ENCODE measurements around the gene PTPRU.
"Not testable (repeated sequence)": the region's sequence is repeated elsewhere in the genome, so short reads cannot be mapped to it uniquely, and the experiment has no call there.

The PTPRU gene

DNA sequence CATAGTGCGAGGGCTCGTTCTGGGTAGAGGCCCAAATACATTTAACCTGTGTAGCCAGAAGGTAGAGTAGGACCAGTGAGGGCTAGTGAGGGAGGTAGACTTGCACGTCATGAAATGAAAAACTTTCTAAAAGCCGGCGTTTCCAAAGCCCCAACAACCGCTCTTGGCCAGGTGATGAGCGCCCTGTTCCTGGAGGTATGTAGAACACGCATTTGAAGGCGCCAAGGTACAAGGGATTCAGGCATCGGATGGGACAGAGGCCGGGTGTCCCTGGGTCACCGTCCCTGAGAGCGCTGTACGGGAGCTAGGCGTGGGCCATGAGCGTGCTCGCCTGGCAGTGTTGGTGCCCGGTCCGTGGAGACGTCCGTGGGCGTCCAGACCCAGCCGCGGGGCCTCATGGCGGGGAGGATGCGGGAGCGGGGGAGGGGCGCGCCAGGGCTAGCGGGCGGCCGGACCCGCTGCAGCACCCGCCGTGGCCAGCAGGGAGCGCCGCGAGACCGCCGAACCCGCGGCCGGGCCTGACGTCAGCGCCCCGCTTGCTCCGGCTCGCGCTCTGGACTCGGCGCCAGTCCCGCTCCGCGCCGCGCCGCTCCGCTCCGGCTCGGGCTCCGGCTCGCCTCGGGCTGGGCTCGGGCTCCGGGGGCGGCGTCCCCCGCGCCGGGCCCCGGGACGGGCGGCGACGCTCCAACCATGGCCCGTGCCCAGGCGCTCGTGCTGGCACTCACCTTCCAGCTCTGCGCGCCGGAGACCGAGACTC is at the start of gene PTPRU:
PTPRU (plus strand) TSS at position 568 of the 757 bp plus-strand sequence; CDS start at position 691, 123 bp downstream.
- DNase-seq = peak; percentile 73

GRCh38 chr1:29186707-29187106 is 49.6 kb upstream of the PTPRU start:
- no peak for DNase-seq

GRCh38 chr1:29190718-29191117 is 45.6 kb upstream of the PTPRU start:
- no peak for DNase-seq

GRCh38 chr1:29193879-29194455 is 42.4 kb upstream of the PTPRU start:
- no peak for DNase-seq

- DNase-seq = no peak
Observed at GRCh38 chr1:29195881-29196291, 40.4 kb upstream of the PTPRU start.

- DNase-seq = no peak
Observed at GRCh38 chr1:29196863-29197589, 39.3 kb upstream of the PTPRU start.

DNA sequence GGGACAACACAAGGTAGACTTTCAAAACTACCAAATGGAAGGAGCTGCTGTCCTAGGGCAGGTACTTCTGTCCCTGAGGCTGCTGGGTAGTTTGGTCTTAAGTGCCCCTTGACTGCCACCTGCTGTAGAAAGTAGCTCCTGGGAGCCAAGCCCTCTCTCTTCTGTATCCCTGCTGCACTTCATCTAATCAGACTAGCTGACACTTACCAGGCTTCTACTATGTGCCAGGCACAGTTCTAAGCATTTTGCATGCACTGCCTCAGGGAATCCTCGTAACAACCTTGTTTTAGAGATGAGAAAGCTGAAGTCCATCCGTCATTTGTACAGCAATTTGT is 38.8 kb upstream of the PTPRU start:
- DNase-seq = peak; percentile 6

DNA sequence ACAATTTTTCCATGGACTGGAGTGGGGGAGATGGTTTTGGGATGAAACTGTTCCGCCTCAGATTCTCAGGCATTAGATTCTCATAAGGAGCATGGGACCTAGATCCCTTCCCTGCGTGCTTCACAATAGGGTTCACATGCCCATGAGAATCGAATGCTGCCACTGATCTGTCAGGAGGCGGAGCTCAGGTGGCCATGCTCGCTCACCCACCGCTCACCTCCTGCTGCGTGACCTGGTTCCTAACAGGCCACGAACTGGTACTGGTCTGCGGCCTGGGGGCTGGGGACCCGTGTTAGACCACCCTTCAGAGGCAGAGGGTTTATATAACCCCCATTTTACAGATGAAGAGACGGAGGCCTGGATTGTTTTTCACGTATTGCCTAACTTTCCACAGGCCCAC is 38.3 kb upstream of the PTPRU start:
- DNase-seq = no peak

- no peak for DNase-seq
Observed at GRCh38 chr1:29200906-29201594, 35.3 kb upstream of the PTPRU start.

GRCh38 chr1:29201595-29202051 is 34.7 kb upstream of the PTPRU start:
- DNase-seq = no peak

GRCh38 chr1:29202053-29202452 is 34.3 kb upstream of the PTPRU start:
- no peak for DNase-seq

- DNase-seq = peak; percentile 95
Observed at GRCh38 chr1:29202584-29203340, 33.6 kb upstream of the PTPRU start.

- no peak for DNase-seq
Observed at GRCh38 chr1:29208442-29208841, 27.9 kb upstream of the PTPRU start.

GRCh38 chr1:29209173-29209572 is 27.1 kb upstream of the PTPRU start:
- no peak for DNase-seq

DNA sequence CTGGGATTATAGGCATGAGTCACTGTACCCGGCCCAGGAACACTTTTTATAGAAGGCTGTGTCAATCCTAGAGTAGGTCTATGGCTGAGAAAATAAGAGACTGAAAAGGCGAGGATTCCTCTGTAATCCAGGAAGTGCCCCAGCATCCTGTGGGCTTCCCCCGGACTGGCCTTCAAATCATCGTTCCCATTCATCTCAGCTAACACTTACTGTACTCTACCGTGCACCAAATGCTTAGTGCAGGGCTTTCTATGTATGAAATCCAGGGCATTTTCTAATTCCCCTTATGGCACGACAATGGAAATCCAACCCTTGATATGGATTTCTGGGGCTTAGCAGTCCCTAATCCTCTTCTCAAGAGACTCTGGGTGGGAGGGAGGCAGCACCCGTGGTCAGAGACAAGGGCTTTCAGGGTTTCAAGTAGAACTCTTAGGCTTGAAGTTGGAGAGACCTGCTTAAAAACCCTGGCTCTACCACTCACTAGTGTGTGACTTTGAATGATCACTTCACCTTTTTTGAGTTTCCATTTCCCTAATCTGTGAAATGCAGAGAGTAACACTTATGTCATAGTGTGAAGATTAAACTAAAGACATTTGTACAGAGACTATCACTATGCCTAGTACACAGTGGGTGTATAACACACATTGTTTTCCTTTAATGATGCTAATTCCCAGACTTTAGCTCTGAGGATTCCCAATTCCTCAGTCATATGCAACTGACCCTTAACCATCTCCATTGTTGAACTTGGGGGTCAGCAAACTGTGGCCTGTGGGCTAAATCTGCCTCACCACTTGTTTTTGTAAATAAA is 25.8 kb upstream of the PTPRU start:
- no peak for DNase-seq

DNA sequence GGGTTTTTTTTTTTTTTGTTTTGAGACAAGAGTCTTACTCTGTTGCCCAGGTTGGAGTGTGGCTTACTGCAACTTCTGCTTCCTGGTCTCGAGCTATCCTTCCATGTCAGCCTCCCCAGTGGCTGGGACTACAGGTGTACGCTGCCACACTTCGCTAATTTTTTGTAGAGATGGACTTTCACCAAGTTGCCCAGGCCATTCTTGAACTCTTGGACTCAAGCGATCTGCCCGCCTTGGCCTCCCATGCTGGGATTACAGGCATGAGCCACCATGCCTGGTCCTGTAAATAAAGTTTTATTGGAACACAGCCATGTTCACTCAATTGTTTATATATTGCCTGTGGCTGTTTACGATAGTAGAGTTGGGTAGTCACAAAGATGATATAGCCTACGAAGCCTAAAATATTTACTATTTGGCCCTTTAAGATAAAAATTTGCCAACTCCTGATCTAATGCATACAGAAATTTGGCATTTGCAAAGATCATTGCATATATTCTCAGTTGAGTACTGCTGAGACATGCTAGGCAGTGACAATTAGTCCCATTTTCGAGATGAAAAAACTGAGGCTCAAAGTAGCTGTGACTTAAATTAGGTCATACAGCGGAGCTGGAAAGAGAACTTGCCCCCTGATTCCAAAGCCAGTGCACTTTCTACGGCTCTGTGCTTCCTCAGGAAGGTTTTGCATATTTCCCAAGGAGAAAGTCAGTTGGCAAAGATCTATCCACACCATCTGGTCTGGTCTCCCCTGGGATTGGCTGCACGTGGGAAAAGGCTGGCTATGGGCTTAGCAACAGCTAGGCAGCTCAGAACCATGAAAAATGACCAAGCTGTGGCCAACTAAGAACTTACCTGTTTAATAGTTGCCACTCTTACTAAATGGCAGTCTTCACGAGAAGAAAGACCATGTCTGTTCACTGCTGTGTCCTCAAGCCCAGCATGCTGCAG is 25.0 kb upstream of the PTPRU start:
- DNase-seq = no peak

GRCh38 chr1:29213055-29213454 is 23.3 kb upstream of the PTPRU start:
- DNase-seq = no peak

- no peak for DNase-seq
Observed at GRCh38 chr1:29217633-29218032, 18.7 kb upstream of the PTPRU start.

- no peak for DNase-seq
Observed at GRCh38 chr1:29218223-29218622, 18.1 kb upstream of the PTPRU start.

- DNase-seq = no peak
Observed at GRCh38 chr1:29221296-29221695, 15.0 kb upstream of the PTPRU start.

DNA sequence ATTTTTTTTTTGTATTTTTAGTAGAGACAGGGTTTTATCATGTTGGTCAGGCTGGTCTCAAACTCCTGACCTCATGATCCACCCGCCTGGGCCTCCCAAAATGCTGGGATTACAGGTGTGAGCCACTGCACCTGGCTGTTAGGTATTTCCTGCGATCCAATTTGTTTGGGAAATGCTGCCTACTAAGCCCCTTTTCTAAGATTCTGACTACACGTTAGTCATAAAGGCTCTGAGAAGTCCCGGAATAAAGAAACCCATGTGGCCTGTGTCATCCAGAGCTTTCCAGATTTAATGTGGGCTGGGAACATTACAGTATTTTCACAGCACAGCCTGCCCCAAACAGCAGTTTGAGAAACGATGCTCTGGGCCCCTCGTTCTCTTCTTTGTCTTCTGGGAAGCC is 14.1 kb upstream of the PTPRU start:
- DNase-seq = not testable (repeated sequence)

Data from activated T-cell treated with anti-CD3 and anti-CD28 coated beads for 4 hours (primary cell).